Suprapubic skin (tissue), 4 donors: ENCODE results near the gene ESPL1.
"Not testable (repeated sequence)": the region's sequence is repeated elsewhere in the genome, so short reads cannot be mapped to it uniquely, and the experiment has no call there.

Source experiments
- CTCF ChIP-seq, 2 donors: fragments of 200-600 bp in 1 of 2; fragments of 450-650 bp in 1 of 2; sonication (generic) in 1 of 2; IDR thresholded peaks; one replicate each; pipeline ENCODE4 v1.5.1; 2016 to 2019; ENCODE audit warnings: antibody characterized with exemption in 2 of 2, mild to moderate bottlenecking in 1 of 2, moderate library complexity in 1 of 2
- POLR2A ChIP-seq, 2 donors: fragments of 450-650 bp; IDR thresholded peaks; one replicate each; pipeline ENCODE4 v1.6.1; 2017; ENCODE audit warnings: antibody characterized with exemption in 2 of 2, mild to moderate bottlenecking in 2 of 2, moderate library complexity in 2 of 2
- POLR2AphosphoS5 ChIP-seq, 3 donors: sonication (generic); formaldehyde crosslinking; IDR thresholded peaks; one replicate each; pipeline ENCODE4 v1.6.1; 2017; ENCODE audit warnings: antibody characterized with exemption in 3 of 3

- TF ChIP-seq POLR2A, CTCF, POLR2AphosphoS5 (IDR thresholded peaks at IDR 0.05): not testable (repeated sequence)
Measured at GRCh38 chr12:53297106-53297505, 29.0 kb downstream of the ESPL1 start.
